Measurements from ENCODE around the gene RNF114.
"Not testable (repeated sequence)": the region's sequence is repeated elsewhere in the genome, so short reads cannot be mapped to it uniquely, and the experiment has no call there.

The RNF114 gene, protein sequence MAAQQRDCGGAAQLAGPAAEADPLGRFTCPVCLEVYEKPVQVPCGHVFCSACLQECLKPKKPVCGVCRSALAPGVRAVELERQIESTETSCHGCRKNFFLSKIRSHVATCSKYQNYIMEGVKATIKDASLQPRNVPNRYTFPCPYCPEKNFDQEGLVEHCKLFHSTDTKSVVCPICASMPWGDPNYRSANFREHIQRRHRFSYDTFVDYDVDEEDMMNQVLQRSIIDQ

DNA sequence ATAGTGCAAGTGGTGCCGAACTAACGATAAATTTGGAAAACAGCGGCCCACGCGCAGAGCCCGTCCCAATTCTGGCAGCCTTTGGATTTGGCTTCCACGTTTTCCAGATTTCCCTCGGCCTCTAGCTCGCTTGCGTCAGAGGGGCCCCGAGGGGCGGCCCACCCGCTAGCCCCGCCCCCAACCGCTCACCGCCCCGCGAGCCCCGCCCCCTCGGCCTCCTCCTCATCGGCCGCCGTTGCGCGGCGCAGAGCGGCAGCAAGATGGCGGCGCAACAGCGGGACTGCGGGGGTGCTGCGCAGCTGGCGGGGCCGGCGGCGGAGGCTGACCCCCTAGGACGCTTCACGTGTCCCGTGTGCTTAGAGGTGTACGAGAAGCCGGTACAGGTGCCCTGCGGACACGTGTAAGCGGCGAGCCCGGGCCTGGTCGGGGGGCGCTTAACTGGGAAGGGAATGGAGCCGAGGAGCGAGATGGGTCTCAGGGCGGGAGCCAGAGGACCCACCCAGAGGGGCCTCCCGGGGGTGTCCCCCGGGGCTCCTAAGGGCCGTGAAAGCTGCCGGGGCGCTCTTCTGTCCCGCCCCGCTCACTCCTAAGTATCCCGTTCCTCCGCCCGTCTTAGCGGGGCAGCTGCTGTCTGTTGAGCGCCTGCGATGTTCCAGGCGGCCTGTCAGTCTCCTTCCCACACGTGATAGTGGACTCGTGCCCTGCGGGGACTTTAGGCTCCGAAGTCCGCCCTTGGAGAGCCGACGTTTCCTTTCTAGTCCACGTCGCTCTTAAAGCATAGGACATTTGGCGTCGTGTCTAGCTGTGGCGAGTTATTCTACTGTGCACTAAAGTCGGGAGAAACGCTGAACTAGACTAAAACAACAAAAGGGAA, at the start of gene RNF114:
Gene RNF114 (plus strand): TSS at position 245 of the 874 bp plus-strand sequence. CDS start 16 bp downstream, at position 261.
- DNase-seq (ENCODE audit: low read depth in 3 of 3, low spot score in 1 of 3), result peak; percentile 77 to 92 (median 86)

DNA sequence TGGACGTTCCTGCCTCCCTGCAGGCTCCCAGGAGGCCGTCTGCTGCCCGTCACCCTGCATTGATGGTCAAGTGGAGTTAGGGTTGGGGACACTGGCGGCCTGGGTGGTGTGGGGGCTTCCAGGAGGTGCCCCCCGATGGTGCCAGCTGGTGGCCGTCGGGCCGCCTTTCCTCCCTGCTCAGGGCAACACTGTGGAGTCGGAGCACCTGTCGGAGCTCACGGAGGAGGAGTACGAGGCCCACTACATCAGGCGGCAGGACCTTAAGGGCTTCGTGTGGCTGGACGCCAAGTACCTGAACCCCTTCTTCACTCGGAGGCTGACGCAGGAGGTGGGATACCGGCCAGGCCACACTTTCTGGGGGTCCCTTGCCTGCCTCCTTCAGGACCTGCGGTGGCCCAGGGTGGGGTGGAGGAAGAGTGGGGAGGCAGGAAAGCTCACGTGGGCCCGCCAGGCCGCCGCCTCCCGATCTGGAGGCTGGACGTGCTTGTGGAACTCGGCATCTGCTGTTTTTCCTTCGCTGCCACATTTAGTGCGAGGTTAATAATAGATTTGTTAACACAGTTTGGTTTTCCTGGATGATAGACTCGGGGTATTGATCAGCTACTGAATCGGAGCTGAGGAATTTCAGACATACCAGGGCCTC, 49.5 kb upstream of the RNF114 start:
- DNase-seq (ENCODE audit: low read depth in 3 of 3, low spot score in 1 of 3), result no peak

- DNase-seq (ENCODE audit: low read depth in 3 of 3, low spot score in 1 of 3), result no peak
Measured at GRCh38 chr20:49887251-49888211, 48.7 kb upstream of the RNF114 start.

- DNase-seq (ENCODE audit: low read depth in 3 of 3, low spot score in 1 of 3), result peak in 2 of 3 donors; percentile 13 to 37
Measured at GRCh38 chr20:49888212-49889000, 47.8 kb upstream of the RNF114 start.

GRCh38 chr20:49889001-49889934, 46.9 kb upstream of the RNF114 start:
- no peak for DNase-seq (ENCODE audit: low read depth in 3 of 3, low spot score in 1 of 3)

- DNase-seq (ENCODE audit: low read depth in 3 of 3, low spot score in 1 of 3), result no peak
Measured at GRCh38 chr20:49889935-49890333, 46.3 kb upstream of the RNF114 start.

GRCh38 chr20:49890471-49891361, 45.5 kb upstream of the RNF114 start:
- no peak for DNase-seq (ENCODE audit: low read depth in 3 of 3, low spot score in 1 of 3)

DNA sequence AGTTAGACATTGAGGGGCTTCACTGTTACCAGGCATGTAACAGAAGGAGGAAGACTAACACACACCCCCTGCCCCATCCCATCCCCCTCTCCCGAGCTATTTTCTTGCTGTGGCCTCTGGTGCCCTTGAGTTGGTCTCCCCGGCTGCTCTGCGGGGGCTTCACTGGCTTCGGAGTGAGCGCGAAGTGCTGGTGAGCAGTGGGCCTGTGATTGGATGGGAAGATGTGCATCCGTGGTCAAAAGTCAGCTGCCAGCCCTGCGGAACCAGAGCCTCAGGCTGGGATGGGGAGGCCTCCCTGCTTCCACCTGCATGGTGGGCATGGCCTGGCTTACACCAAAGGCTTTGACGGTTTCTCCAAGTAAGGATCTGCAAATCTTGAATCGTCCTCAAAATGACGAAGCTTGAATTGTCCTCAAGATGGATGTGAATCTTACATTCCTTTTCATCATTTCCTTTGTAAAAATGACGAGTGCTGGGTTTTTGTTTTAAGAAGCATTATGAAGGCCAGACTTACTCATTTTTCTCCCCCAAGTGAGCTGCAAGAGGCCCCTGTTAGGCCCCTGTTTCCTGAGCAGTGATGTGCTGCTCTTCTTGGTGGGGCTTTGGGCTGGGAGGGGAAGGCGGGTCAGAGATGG, 44.6 kb upstream of the RNF114 start:
- DNase-seq (ENCODE audit: low read depth in 3 of 3, low spot score in 1 of 3), result no peak

DNA sequence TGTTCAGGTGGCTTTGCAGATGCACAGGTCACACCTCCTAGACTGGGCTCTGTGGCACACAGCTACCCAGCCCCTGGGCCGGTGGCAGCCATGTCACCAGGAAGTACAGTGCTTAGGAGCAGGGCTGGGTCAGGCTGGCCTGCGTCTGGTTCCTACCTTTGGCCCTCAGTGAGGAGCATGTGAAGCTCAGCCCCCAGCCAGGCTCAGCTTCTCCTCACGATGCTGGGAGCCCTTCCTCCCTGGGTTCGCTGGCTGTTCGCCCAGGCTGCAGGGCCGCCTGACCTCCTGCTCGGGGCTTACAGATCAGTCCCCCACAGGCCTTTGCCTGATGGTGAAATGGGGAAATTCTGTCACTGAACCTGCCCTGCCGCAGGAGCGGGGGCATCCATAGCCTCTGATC, 43.9 kb upstream of the RNF114 start:
- DNase-seq (ENCODE audit: low read depth in 3 of 3, low spot score in 1 of 3), result no peak

DNA sequence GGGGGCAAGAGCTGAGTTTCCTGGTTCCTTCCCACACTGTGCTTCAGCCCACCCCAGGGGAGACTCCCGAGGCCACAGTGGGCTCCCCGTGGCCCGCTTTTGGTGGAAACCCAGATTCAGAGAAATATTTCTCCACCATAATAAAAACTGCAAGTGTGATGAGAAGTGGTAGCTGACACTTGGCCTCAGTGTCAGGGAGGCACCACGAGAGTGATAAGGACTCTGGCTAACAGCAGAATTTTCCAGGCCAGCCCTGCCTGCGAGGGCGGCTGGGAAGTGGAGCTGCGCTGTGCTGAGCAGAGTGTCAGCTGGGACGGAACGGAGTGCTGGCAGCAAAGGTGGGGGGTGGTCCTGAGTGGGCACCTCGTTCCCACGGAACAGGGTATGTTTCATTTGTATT, 43.4 kb upstream of the RNF114 start:
- no peak for DNase-seq (ENCODE audit: low read depth in 3 of 3, low spot score in 1 of 3)

GRCh38 chr20:49893242-49894072, 42.7 kb upstream of the RNF114 start:
- no peak for DNase-seq (ENCODE audit: low read depth in 3 of 3, low spot score in 1 of 3)

- DNase-seq (ENCODE audit: low read depth in 3 of 3, low spot score in 1 of 3), result no peak
Measured at GRCh38 chr20:49894073-49894470, 42.1 kb upstream of the RNF114 start.

- not testable (repeated sequence) for DNase-seq (ENCODE audit: low read depth in 3 of 3, low spot score in 1 of 3)
Measured at GRCh38 chr20:49895474-49896093, 40.6 kb upstream of the RNF114 start.

GRCh38 chr20:49896204-49896603, 40.0 kb upstream of the RNF114 start:
- no peak for DNase-seq (ENCODE audit: low read depth in 3 of 3, low spot score in 1 of 3)

GRCh38 chr20:49899541-49900383, 36.4 kb upstream of the RNF114 start:
- no peak for DNase-seq (ENCODE audit: low read depth in 3 of 3, low spot score in 1 of 3)
